ENCODE measurements around the gene RFLNA. TPM values are rescaled to one million over a fixed set of nuclear protein-coding genes. Genes with fewer than 3 reads are reported as not detected.

The RFLNA gene
- total RNA-seq, 1 donor from 2014 or later, result 36.9 TPM

DNA sequence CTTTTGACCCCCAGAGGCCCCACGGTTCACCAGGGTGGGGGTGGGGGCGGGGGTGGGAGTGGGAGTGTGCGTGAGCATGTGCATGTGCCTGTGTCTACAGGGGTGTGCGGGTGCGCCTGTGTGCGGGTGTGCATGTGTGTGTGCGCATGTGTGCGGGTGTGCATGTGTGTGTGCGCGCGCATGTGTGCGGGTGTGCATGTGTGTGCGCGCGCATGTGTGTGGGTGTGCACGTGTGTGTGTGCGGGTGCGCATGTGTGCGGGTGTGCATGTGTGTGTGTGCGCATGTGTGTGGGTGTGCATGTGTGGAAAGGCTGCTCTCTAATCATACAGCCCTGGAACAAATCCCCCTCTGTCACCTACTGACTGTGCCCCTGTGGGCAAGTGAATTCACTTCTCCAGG is 38.8 kb downstream of the RFLNA start:
- no peak overlapping the region for H3K4me3 Mint-ChIP-seq (ENCODE audit: unreplicated experiment)
- TF ChIP-seq, protein P1, sequence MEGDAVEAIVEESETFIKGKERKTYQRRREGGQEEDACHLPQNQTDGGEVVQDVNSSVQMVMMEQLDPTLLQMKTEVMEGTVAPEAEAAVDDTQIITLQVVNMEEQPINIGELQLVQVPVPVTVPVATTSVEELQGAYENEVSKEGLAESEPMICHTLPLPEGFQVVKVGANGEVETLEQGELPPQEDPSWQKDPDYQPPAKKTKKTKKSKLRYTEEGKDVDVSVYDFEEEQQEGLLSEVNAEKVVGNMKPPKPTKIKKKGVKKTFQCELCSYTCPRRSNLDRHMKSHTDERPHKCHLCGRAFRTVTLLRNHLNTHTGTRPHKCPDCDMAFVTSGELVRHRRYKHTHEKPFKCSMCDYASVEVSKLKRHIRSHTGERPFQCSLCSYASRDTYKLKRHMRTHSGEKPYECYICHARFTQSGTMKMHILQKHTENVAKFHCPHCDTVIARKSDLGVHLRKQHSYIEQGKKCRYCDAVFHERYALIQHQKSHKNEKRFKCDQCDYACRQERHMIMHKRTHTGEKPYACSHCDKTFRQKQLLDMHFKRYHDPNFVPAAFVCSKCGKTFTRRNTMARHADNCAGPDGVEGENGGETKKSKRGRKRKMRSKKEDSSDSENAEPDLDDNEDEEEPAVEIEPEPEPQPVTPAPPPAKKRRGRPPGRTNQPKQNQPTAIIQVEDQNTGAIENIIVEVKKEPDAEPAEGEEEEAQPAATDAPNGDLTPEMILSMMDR (IDR thresholded peaks at IDR 0.05; ENCODE audit: partially characterized antibody, unreplicated experiment), result no peak
- peaks cover 4% of the 10 kb centered on the region for H3K27me3 Mint-ChIP-seq (ENCODE audit: unreplicated experiment)
- no peak for DNase-seq
- peaks cover 9% of the 10 kb centered on the region for H3K4me1 Mint-ChIP-seq (ENCODE audit: low read depth, unreplicated experiment)
- peaks cover 17% of the 10 kb centered on the region for H3K9me3 Mint-ChIP-seq (ENCODE audit: unreplicated experiment)
- H3K36me3 Mint-ChIP-seq (ENCODE audit: unreplicated experiment), result no peaks in the 10 kb centered on the region
- no peak overlapping the region for H3K27ac Mint-ChIP-seq (ENCODE audit: unreplicated experiment)

DNA sequence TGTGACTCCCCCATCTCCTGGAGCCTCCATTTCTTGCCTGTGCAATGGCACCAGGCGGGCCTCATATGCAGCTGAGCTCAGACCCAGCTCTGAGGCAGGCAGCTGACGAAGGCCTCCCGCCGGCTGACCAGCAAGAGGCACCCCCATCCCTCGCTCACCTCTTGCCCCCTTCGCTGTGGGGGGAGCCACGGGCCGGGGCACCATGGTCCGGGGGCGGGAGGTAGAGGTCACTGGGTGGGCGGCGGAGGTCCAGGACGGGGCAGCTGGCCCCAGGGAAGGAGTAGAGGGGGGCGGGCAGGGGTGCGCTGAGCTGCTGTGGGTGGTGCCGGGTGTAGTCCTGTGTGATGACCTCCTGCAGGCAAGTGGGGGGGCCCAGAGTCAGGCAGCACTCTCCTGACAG is 39.4 kb downstream of the RFLNA start:
- Mint-ChIP-seq H3K36me3 (ENCODE audit: unreplicated experiment) (no peaks in the 10 kb centered on the region), H3K4me1 (ENCODE audit: low read depth, unreplicated experiment) (peaks cover 5% of the 10 kb centered on the region)

DNA sequence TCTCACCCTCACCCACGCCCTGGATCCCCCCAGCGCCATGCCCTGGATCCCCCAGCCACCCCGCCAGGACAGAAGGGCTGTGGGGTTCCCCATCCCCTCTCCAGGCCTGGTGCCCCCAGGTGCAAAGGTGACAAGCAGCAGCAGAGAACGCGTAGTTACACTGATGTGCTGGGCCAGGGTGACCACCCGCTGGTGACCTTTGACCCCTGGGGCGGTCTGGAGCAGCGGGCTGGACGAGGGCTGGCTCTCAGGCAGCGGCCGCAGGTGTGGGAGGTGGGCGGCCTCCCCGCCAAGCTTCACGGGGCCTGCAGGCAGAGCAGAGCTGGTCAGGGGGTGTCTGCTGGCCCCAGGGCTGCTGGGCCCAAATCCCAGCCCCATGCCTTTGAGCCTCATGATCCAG is 40.1 kb downstream of the RFLNA start:
- Mint-ChIP-seq H3K27ac (ENCODE audit: unreplicated experiment) (no peak overlapping the region), H3K4me3 (ENCODE audit: unreplicated experiment) (no peak overlapping the region), H3K27me3 (ENCODE audit: unreplicated experiment) (peaks cover 4% of the 10 kb centered on the region), H3K36me3 (ENCODE audit: unreplicated experiment) (no peaks in the 10 kb centered on the region), H3K4me1 (ENCODE audit: low read depth, unreplicated experiment) (peaks cover 4% of the 10 kb centered on the region), H3K9me3 (ENCODE audit: unreplicated experiment) (peaks cover 13% of the 10 kb centered on the region)
- TF ChIP-seq, protein P1 (IDR thresholded peaks at IDR 0.05; ENCODE audit: partially characterized antibody, unreplicated experiment), result no peak
- DNase-seq, result no peak

More for the DNA sequence above, 39.4 kb downstream of the RFLNA start:
- peaks cover 16% of the 10 kb centered on the region for H3K9me3 Mint-ChIP-seq (ENCODE audit: unreplicated experiment)
- DNase-seq, result no peak
- TF ChIP-seq, protein P1 (IDR thresholded peaks at IDR 0.05; ENCODE audit: partially characterized antibody, unreplicated experiment), result no peak
- H3K27me3 Mint-ChIP-seq (ENCODE audit: unreplicated experiment), result peaks cover 4% of the 10 kb centered on the region
- H3K4me3 Mint-ChIP-seq (ENCODE audit: unreplicated experiment), result no peak overlapping the region
- H3K27ac Mint-ChIP-seq (ENCODE audit: unreplicated experiment), result no peak overlapping the region

DNA sequence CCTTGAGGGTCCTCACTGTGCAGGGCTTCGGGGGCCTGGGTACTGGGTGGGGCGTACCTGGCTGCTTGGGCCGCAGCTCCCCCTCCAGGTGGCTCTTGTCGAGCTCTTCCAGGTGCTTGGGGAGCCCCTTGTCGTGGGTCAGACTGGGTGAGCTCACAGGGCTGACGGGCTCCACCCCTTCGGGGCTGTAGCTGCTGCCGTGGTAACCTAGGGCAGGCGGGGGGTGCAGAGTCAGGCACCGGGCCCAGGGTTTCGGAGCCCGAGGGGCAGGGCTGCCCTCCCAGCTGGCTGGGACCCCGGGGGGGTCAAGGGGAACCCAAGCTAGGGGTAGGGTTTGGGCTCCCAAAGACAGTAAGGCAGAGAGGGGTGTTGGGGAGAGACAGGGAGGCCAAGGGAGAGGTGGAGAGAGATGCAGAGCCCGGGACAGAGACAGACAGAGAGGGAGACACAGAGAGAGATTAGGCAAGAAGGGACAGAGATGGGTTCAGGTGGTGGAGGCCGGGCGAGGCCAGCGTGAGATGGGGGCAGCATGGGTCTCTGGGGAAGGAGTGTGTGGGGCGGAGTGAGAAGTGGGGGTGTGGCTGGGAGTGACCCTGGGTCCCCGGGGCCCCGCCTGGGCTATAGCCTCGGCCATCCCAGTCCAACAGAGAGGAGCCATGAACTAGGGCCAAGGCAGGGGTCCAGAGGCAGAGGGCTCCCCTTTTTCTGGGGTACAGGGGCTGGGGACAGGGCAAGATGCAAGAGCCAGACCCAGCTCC is 40.7 kb downstream of the RFLNA start:
- H3K27ac Mint-ChIP-seq (ENCODE audit: unreplicated experiment), result no peak overlapping the region
- peaks cover 2% of the 10 kb centered on the region for H3K4me1 Mint-ChIP-seq (ENCODE audit: low read depth, unreplicated experiment)
- no peak for DNase-seq
- peaks cover 2% of the 10 kb centered on the region for H3K27me3 Mint-ChIP-seq (ENCODE audit: unreplicated experiment)
- H3K36me3 Mint-ChIP-seq (ENCODE audit: unreplicated experiment), result no peaks in the 10 kb centered on the region
- no peak overlapping the region for H3K4me3 Mint-ChIP-seq (ENCODE audit: unreplicated experiment)
- TF ChIP-seq, protein P1 (IDR thresholded peaks at IDR 0.05; ENCODE audit: partially characterized antibody, unreplicated experiment), result no peak
- H3K9me3 Mint-ChIP-seq (ENCODE audit: unreplicated experiment), result peaks cover 11% of the 10 kb centered on the region

DNA sequence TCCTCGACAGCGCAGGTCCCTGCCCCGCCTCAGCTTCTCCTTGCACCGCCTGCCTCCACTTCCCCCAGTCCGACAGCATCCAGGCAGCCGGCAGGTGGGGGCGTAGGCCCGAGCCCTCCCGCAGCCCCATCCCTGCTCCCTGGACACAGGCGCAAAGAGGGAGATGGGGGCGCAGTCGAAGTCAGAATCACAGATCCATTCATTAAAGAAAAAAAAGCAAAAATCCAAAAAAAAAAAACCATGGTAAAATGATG is 41.2 kb downstream of the RFLNA start:
- H3K4me3 Mint-ChIP-seq (ENCODE audit: unreplicated experiment), result no peak overlapping the region
- peaks cover 3% of the 10 kb centered on the region for H3K27me3 Mint-ChIP-seq (ENCODE audit: unreplicated experiment)
- peaks cover 2% of the 10 kb centered on the region for H3K4me1 Mint-ChIP-seq (ENCODE audit: low read depth, unreplicated experiment)
- TF ChIP-seq, protein P1 (IDR thresholded peaks at IDR 0.05; ENCODE audit: partially characterized antibody, unreplicated experiment), result no peak
- peaks cover 14% of the 10 kb centered on the region for H3K9me3 Mint-ChIP-seq (ENCODE audit: unreplicated experiment)
- DNase-seq, result no peak
- H3K27ac Mint-ChIP-seq (ENCODE audit: unreplicated experiment), result no peak overlapping the region
- H3K36me3 Mint-ChIP-seq (ENCODE audit: unreplicated experiment), result no peaks in the 10 kb centered on the region

All from glutamatergic neuron (in vitro differentiated cells).